HuH-7 (cell line): Measurements from ENCODE around the gene LARP1B.
"Not testable (repeated sequence)": the region's sequence is repeated elsewhere in the genome, so short reads cannot be mapped to it uniquely, and the experiment has no call there.

Experiments used
- DNase-seq: peaks from one replicate; pipeline ENCODE4 v3.0.0; 2011; ENCODE audit warnings: low spot score

Gene LARP1B

GRCh38 chr4:128060699-128061565 lies at the start of gene LARP1B:
Gene LARP1B (plus strand): TSS chr4:128061312. CDS start chr4:128074952, 13,640 bp downstream.
- peak; percentile 84 for DNase-seq

DNA sequence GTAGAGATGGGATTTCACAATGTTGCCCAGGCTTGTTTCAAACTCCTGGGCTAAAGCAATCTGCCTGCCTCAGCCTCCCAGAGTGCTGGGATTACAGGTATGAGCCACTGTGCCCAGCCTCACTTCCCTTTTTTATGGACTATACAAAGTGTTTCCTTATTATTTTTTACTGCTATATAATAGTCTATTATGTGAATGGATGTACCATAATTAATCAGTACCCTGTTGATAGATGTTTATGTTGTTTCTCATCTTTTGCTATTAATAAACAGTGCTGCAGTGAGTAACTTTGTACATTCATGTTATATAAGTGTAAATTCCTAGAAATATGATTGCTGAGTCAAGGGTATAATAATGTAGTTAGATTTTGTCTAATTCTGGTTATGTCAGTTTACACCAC lies 35.8 kb upstream of the LARP1B start:
- no peak for DNase-seq

- no peak for DNase-seq
Measured at GRCh38 chr4:128029907-128030306, 31.2 kb upstream of the LARP1B start.

DNA sequence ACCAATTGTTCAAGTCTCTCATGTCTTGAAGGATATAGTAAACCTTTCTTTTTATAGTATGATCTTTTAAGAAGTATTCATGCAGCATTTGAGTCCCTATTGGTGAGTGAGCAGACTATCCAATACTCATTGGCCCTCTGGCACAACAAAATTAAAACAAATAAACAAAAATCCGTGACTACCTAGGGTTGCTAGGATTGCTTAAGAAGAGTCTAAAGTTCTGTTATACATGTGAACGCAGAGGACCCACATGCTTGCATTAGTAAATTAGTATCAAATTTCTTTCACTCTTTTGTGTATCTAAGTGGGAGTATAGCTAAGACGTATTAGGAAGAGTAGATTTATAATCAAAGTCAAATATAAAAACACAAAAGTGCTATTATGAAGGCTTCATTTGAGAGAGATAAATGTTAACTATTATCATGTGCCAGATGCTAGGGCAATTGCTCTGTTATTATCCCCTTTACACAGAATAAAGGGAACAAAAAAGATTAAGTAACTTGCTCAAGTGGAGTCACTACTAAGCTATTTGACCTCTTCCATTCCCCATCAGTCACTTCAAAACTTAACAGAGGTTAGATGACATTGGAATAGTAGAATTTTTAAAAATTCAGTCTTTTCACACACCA lies 29.2 kb upstream of the LARP1B start:
- DNase-seq, result peak; percentile 12

DNA sequence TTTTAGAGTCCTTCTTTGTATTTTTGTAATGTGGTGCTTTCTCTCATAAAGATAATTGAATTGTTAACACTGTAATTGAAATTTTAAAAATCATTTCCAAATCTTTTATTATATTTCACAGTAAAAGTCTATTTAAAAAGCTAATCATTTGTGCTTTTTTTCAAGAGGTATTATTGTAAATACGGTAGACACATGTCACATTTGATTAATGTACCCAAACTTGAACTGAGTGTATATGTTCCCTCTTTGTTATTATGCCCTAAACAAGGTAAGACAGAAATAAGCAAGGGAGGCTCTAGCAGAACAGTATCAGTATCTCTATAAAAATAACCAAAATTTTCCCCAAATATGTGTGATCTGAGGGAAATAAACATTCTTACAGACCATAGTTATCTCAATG lies 21.5 kb upstream of the LARP1B start:
- DNase-seq, result no peak

DNA sequence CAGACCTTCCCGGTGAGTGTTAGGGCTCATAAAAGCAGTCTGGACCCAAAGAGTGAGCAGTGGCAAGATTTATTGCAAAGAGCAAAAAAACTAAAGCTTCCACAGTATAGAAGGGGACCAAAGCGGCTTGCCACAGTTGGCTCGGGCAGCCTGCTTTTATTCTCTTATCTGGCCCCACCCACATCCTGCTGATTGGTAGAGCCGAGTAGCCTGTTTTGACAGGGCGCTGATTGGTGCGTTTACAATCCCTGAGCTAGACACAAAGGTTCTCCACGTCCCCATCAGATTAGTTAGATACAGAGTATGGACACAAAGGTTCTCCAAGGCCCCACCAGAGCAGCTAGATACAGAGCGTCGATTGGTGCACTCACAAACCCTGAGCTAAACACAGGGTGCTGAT lies 14.1 kb upstream of the LARP1B start:
- not testable (repeated sequence) for DNase-seq

DNA sequence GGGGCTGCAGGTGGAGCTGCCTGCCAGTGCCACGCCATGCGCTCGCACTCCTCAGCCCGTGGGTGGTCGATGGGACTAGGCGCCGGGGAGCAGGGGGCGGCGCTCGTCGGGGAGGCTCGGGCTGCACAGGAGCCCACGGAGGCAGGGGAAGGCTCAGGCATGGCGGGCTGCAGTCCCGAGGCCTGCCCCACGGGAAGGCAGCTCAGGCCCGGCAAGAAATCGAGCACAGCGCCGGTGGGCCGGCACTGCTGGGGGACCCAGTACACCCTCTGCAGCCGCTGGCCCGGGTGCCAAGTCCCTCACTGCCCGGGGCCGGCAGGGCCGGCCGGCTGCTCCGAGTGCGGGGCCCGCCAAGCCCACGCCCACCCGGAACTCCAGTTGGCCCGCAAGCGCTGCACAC lies 13.6 kb upstream of the LARP1B start:
- DNase-seq, result not testable (repeated sequence)

DNA sequence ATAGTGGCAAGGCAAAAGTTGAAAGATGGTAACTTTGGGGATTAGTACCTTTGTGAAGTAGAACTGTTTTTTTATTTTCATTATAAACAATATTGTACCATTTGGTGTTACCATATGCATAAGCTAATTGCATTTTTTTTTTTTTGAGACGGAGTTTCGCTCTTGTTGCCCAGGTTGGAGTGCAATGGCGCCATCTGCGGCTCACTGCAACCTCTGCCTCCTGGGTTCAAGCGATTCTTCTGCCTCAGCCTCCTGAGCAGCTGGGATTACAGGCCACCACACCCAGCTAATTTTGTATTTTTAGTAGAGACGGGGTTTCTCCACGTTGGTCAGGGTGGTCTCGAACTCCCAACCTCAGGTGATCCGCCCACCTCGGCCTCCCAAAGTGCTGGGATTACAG lies 9.9 kb upstream of the LARP1B start:
- not testable (repeated sequence) for DNase-seq

GRCh38 chr4:128054907-128055306 lies 6.2 kb upstream of the LARP1B start:
- DNase-seq, result not testable (repeated sequence)

- DNase-seq, result not testable (repeated sequence)
Measured at GRCh38 chr4:128055441-128056206, 5.5 kb upstream of the LARP1B start.

- no peak for DNase-seq
Measured at GRCh38 chr4:128056396-128056795, 4.7 kb upstream of the LARP1B start.

GRCh38 chr4:128060121-128060698 lies 902 bp upstream of the LARP1B start:
- no peak for DNase-seq

DNA sequence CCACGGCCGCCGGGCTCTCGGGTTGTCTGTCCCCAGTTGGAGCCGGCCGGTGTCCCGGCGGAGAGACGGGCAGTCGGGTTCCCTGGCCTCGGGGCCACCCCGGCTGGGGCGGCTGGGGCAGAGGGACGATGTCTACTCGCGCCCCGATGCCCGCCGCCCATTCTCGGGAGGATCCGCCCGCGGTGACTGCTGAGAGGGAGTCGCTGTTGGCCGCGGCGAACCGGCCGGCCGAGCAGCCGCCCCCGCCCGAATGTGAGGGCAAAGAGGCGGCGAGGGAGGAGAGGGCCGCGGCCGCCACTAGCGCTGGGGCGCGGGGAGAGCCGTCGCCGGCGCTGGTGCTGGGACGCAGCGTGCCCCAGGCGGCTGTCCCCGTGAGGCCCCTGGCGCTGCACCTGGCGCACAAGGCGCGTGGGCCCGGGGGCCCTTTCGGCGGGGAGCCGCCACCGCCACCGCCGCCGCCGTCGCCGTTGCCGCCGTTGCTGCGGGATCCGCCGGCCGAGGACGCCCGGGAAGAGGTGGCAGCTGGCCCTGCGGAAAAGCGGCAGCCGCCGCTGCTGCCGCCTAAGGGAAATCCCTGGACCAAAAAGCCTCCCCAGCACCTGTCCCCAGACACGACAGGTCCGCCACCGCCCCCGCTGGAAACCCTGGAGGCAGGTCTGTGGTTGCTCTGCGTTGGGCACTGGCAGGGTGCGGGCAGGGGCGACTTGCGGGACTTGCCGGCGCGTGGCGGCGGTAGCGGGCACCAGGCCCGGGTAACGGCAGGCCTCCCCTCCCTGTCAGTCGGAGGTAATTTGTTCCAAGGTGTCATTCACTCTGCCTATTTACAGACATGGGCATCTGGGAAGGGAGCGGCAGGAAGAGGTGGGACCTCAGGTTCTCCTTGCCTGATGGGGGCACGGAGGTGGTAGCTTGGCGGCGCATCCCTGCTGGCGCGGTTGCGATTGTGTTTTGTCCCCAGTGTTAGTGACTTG lies 739 bp downstream of the LARP1B start:
- DNase-seq, result peak; percentile 37

DNA sequence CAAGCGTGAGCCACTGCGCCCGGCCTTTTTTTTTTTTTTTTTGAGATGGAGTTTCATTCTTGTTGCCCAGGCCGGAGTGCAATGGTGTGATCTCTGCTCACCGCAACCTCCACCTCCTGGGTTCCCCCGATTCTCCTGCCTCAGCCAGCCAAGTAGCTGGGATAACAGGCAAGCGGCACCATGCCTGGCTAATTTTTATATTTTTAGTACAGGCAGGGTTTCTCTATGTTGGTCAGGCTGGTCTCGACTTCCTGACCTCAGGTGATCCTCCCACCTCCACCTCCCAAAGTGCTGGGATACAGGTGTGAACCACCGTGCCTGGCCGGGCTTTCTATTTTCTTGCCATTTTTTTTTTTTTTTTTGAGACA lies 5.3 kb downstream of the LARP1B start:
- DNase-seq, result not testable (repeated sequence)

- DNase-seq, result no peak
Measured at GRCh38 chr4:128068918-128069317, 7.8 kb downstream of the LARP1B start.

DNA sequence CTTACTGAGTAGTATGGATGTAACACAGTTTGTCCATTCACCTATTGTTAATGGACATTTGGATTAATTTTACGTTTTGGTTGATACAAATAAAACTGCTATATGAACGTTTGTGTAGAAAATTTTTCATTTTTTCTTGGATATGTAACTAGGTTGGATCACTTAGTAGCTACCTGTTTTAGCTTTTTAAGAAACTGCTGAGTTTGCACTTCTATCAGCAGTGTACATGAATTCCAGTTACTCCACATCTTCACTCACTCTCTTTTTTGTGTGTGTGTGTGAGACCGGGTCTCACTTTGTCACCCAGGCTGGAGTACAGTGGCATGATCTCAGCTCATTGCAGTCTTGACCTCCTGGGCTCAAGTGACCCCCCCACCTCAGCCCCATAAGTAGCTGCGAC lies 15.4 kb downstream of the LARP1B start:
- DNase-seq, result no peak

DNA sequence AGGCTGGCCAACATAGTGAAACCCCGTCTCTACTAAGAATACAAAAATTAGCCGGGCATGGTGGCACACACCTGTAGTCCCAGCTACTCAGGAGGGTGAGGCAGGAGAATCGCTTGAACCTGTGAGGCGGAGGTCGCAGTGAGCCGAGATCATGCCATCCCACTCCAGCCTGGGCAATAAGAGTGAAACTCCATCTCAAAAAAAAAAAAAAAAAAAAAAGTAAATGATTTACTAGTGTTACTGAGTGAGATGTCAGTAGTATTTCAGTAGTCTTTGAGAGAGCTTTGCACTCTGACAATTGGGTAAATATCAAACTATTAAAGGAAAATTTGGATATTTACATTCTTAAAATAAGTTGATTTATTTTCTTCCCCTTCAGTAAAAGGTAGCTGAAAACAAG lies 34.2 kb downstream of the LARP1B start:
- not testable (repeated sequence) for DNase-seq

DNA sequence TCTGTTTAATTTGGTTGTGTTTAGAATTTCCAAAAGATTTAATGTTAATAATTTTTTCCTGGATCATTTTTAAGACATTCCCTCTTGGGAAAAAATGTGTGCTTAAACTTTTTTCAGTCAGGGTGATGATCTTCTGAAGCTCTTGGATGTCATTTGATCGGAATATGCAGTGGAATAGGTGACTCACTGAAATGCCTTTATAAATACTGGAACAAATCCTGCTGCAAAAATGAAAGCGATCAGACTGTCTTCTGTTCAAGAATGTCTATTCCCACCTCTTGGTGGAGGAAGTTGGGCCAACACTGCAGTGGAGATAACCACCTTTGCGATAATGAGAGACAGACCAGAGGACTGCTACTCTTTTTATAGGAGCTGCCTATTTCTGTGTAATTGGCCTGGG lies 46.7 kb downstream of the LARP1B start:
- no peak for DNase-seq

GRCh38 chr4:128123036-128123435 lies 61.9 kb downstream of the LARP1B start:
- DNase-seq, result no peak

DNA sequence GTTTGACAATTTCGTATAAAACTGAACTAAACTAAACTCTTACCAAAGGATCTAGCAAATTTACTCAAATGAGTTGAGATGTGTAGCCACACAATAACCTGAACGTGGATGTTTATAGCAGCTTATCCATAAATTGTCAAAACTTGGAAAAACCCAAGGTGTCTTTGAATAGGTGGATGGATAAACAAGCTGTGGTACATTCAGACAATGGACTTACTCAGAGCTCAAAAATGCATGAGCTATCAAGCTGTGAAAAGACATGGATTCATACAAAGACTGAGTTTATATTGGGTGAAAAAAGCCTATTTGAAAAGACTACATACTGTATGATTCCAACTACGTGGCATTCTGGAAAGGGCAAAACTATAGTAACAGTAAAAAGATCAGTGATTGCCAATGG lies 69.5 kb downstream of the LARP1B start:
- no peak for DNase-seq

DNA sequence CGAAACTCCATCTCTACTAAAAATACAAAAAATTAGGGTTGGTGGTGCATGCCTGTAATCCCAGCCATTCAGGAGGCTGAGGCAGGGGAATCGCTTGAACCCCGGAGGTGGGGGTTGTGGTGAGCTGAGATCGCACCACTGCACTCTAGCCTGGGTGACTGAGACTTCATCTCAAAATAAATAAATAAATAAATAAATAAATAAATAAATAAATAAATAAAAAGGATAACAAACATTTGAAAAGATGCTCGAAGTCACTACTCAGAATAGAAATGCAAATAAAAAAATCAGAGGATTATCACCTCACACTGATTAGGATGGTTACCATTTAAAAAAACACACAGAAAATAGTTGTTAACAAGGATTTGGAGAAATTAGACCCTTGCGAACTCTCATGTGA lies 73.8 kb downstream of the LARP1B start:
- DNase-seq, result no peak
